ENCODE results near the gene ZNF227. TPM values are rescaled to one million over a fixed set of nuclear protein-coding genes. Genes with fewer than 3 reads are reported as not detected.

ZNF227 gene
- total RNA-seq, 1 experiment from 2014 or later = 22.6 TPM

GRCh38 chr19:44207126-44207803 is 5.1 kb upstream of the ZNF227 start:
- peak overlapping the region; percentile 94 for H2AFZ ChIP-seq (ENCODE audit: low read length)
- H3T11ph ChIP-seq (ENCODE audit: low read length) = no peak overlapping the region
- H3K27ac Mint-ChIP-seq = peak overlapping the region; percentile 95 to 97 (median 97)
- H4K20me1 ChIP-seq (ENCODE audit: control insufficient read depth, insufficient read depth, insufficient read length) = no peaks in the 10 kb centered on the region
- no peak overlapping the region for H3K56ac ChIP-seq (ENCODE audit: insufficient read length, low read depth, low read length)
- no peak overlapping the region for H3K27ac ChIP-seq (ENCODE audit: insufficient read length, low read depth, low read length)
- no peak overlapping the region for H3K23ac ChIP-seq (ENCODE audit: insufficient read length, low read depth, low read length)
- H3K79me1 ChIP-seq (ENCODE audit: insufficient read depth, low read depth, low read length, poor library complexity, severe bottlenecking) = no peaks in the 10 kb centered on the region
- H2AK5ac ChIP-seq (ENCODE audit: insufficient read length, low read length) = no peak overlapping the region
- no peak overlapping the region for H2BK15ac ChIP-seq (ENCODE audit: low read depth, low read length)
- H2BK20ac ChIP-seq (ENCODE audit: low read depth, low read length, poor library complexity, severe bottlenecking) = no peak overlapping the region
- H2BK120ac ChIP-seq (ENCODE audit: low read depth, low read length, poor library complexity, severe bottlenecking) = no peak overlapping the region
- DNase-seq = peak; percentile 90
- H4K91ac ChIP-seq (ENCODE audit: insufficient read length, low read depth, low read length) = no peak overlapping the region
- no peak overlapping the region for H4K5ac ChIP-seq (ENCODE audit: insufficient read length, low read depth, low read length)
- H3K9ac ChIP-seq (ENCODE audit: extremely low read depth, insufficient read length, low read length) = peak overlapping the region; percentile 84
- peak overlapping the region; percentile 87 to 92 for H3K4me3 Mint-ChIP-seq
- no peak overlapping the region for H3K4ac ChIP-seq (ENCODE audit: low read depth, low read length)
- no peaks in the 10 kb centered on the region for H3K4me1 ChIP-seq (ENCODE audit: insufficient read depth, low read length)
- H2BK12ac ChIP-seq (ENCODE audit: insufficient read length, low read depth, low read length) = no peak overlapping the region
- H3K79me2 ChIP-seq (ENCODE audit: insufficient read depth, low read length) = no peaks in the 10 kb centered on the region
- no peaks in the 10 kb centered on the region for H3K9me3 ChIP-seq (ENCODE audit: control insufficient read depth, low read depth, low read length)
- H3K23me2 ChIP-seq (ENCODE audit: insufficient read length, low read depth, low read length, poor library complexity, severe bottlenecking) = no peaks in the 10 kb centered on the region
- H3K18ac ChIP-seq (ENCODE audit: insufficient read length, low read depth, low read length) = no peak overlapping the region
- no peak overlapping the region for H3K14ac ChIP-seq (ENCODE audit: insufficient read depth, low read length)
- H3K4me2 ChIP-seq (ENCODE audit: insufficient read depth, insufficient read length, low read length) = peak overlapping the region; percentile 98
- H4K8ac ChIP-seq (replicated peaks; ENCODE audit: insufficient read length, low read depth, low read length) = no peak overlapping the region
- peaks cover 3 to 5% (median 4%) of the 10 kb centered on the region in 3 experiments; a peak in 6 of 7 replicates for H3K36me3 Mint-ChIP-seq (ENCODE audit: insufficient read depth in 1 of 3, low read depth in 3 of 3)
- H3K4me1 Mint-ChIP-seq = peaks cover 4 to 9% of the 10 kb centered on the region in 2 experiments
- WGBS (ENCODE audit: extremely low coverage, insufficient read length, low lambda C conversion rate) = no CpG with 5 or more reads among the region's 26 CpGs
- no peaks in the 10 kb centered on the region; the same call in 1 of the 2 replicates for H3K27me3 ChIP-seq (ENCODE audit: insufficient read depth, low read length)
- H2BK5ac ChIP-seq (ENCODE audit: insufficient read length, low read length) = no peak overlapping the region
- peaks cover 31 to 35% of the 10 kb centered on the region in 2 experiments for H3K9me3 Mint-ChIP-seq
- peaks cover 23% of the 10 kb centered on the region for H3K27me3 Mint-ChIP-seq (ENCODE audit: low read depth)
- no peak for TF ChIP-seq CTCF (conservative IDR thresholded peaks at IDR 0.05)

Data from H9 (cell line).